Uterus (tissue), 2 donors: Measurements from ENCODE around the gene NFATC4.

Experiments
- CTCF ChIP-seq, 4 experiments: fragments of 200-600 bp in 2 of 4; fragments of 450-650 bp in 2 of 4; sonication (generic) in 2 of 4; IDR thresholded peaks; one replicate each; pipeline ENCODE4 v1.5.1; 2016 to 2019; ENCODE audit warnings: antibody characterized with exemption in 4 of 4, mild to moderate bottlenecking in 2 of 4, moderate library complexity in 1 of 4
- POLR2A ChIP-seq, 2 donors: fragments of 450-650 bp; IDR thresholded peaks; one replicate each; pipeline ENCODE4 v1.6.1; 2016; ENCODE audit warnings: antibody characterized with exemption in 2 of 2, mild to moderate bottlenecking in 1 of 2, moderate library complexity in 1 of 2

- peak; percentile 51 to 62 (median 55) for TF ChIP-seq CTCF (IDR thresholded peaks at IDR 0.05)
- no peak for TF ChIP-seq POLR2A (IDR thresholded peaks at IDR 0.05)
Measured at GRCh38 chr14:24411443-24412389, 43.7 kb downstream of the NFATC4 start.
